NCI-H1417 treated with DMSO at 0.1 percent for 48 hours (cell line): ENCODE measurements around the gene TNFAIP8L1.
"Not testable (repeated sequence)": the region's sequence is repeated elsewhere in the genome, so short reads cannot be mapped to it uniquely, and the experiment has no call there.

ENCODE experiments used
- DNase-seq: peaks from one replicate; lab custom pipeline; 2025; lab: John Stamatoyannopoulos, UW

Gene TNFAIP8L1

DNA sequence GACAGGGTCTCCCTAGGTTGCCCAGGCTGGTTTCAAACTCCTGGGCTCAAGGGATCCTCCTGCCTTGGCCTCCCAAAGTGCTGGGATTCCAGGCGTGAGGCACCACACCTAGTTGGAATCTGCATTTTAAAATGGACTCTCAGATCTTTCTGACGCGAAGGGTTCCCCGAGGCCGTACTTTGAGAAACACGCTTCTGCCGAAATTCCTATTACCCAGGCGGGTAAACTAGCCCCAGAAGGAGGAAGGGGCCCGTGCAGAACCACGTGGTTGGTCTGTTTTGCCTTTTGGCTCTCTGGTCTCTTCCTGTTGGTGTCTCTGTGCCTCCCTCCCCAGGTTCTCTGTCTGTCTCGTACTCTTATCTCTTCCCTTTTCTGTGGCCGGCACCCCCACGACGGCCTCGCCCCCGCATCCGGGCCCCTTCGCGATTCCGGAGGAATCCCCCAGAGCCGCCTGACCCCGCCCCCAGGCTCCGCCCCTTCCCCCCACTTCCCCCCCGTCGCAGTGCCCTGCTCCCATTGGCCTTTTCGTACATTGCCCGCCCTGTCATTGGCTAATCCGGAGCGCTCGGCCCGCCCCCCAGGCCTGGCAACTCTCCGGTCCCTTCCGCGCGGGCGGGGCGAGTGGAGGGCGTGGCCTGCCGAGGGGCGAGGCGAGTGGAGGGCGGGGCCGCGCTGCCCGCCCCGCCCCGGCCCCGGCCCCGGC, at the start of gene TNFAIP8L1:
Gene TNFAIP8L1, plus strand, starts transcription at position 689 of the 703 bp plus-strand sequence. CDS start 12,354 bp downstream, outside the sequence.
- DNase-seq = peak; percentile 78

GRCh38 chr19:4589579-4590410, 49.5 kb upstream of the TNFAIP8L1 start:
- no peak for DNase-seq

DNA sequence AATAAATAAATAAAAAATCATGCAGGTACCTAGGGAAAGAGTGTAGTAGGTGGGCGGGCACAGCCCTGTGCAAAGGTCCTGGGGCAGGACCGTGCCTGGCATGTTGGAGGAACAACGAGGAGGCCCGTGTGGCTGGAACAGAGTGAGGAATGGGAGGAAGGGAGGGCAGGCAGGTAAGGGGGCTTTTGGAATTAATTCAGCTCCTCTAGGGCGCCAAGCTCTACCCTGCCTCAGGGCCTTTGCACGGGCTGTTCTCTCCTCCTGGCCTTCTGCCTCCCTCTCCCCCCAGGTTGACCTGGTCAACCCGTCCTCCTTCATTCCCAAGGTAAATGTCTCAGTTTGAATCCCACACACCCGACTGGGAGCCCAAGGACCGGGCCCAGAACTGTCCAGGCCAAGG, 48.8 kb upstream of the TNFAIP8L1 start:
- no peak for DNase-seq

DNA sequence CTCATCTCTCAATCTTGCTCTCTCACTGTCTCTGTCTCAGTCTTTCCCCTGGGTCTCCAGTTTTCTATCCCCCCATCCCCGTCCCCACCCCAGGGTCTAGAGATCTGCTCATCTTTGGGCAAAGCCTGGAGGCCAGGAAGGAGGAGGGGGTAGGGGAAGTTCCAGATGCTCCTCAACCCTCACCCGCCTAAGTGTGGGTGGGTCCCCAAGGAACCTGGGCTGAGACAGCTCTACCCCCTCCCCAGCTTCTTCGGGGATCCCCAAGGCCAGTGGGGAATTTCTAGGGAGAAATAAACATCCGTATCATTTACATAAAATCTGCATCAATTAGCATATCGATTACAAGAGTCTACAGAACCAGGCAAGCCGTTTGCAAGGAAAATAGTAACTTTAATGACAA, 48.0 kb upstream of the TNFAIP8L1 start:
- no peak for DNase-seq

- no peak for DNase-seq
These were observed 46.9 kb upstream of the TNFAIP8L1 start for GRCh38 chr19:4592445-4592844.

DNA sequence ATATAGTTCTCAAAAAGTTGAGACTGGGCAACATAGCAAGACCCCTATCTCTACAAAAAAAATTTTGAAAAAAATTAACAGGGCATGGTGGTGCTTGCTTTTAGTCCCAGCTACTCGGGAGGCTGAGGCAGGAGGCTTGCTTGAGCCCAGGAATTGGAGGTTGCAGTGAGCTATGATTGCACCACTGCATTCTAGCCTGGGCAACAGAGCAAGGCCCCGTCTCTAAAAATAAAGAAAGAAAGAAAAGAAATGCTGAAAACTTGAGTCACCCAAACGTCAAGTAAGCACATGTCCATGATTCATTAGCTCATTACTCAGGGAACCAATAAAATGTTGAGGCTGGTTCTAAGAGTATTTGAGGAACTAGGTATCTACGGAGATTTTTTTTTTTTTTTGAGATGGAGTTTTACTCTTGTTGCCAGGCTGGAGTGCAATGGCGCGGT, 45.9 kb upstream of the TNFAIP8L1 start:
- DNase-seq = no peak

DNA sequence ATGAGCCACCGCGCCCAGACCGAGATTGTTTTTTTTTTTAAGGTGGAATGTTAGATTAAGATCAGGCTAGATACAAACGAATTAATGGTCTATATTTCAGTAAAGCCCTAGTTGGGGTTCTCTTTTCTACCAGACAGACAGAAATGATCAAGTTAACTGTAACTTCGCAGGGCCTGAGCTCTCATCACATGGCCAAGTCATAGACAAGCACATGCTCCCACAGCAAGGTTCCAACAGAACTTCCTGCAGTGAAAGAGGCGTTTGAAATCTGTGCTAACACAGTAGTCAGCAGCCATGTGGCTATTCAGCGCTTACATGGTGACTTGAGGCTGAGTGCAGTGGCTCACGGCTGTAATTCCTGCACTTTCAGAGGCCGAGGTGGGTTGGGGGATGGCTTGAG, 45.1 kb upstream of the TNFAIP8L1 start:
- no peak for DNase-seq

DNA sequence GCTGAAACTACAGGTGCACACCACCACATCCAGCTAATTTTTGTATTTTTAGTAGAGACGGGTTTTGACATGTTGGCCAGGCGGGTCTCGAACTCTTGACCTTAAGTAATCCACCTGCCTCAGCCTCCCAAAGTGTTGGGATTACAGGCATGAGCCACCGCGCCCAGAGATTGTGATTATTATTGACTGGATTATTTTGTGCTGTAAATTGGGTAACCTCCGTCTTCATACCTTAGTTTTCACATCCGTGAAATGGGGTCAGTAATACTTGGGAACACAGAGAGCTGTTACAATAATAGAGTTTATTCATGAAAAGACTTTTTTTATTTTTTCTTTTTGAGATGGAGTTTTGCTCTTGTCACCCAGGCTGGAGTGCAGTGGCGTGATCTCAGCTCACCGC, 44.2 kb upstream of the TNFAIP8L1 start:
- DNase-seq = not testable (repeated sequence)

- DNase-seq = no peak
These were observed 43.0 kb upstream of the TNFAIP8L1 start for GRCh38 chr19:4596033-4596904.

- no peak for DNase-seq
These were observed 41.9 kb upstream of the TNFAIP8L1 start for GRCh38 chr19:4597278-4597974.

GRCh38 chr19:4597975-4598671, 41.2 kb upstream of the TNFAIP8L1 start:
- DNase-seq = no peak

DNA sequence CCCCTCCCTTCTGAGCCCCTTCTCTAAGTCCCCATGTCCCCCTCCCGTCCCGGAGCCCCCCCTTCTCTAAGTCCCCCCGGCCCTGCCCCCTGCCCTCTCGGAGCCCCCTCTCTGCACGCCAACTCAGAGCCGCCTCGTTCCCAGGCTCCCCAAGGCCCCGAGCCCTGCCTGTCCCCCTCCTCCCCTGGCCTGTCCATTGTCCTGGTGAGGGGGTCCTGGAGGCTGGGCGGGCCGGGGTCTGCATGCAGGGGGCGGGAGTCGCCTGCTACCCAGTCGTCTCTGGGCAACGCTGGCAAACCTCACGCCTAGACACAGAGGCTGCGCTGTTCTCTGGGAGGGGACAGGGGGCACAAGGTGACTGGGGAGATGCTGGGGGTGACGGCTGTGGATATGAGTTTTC, 40.6 kb upstream of the TNFAIP8L1 start:
- no peak for DNase-seq

DNA sequence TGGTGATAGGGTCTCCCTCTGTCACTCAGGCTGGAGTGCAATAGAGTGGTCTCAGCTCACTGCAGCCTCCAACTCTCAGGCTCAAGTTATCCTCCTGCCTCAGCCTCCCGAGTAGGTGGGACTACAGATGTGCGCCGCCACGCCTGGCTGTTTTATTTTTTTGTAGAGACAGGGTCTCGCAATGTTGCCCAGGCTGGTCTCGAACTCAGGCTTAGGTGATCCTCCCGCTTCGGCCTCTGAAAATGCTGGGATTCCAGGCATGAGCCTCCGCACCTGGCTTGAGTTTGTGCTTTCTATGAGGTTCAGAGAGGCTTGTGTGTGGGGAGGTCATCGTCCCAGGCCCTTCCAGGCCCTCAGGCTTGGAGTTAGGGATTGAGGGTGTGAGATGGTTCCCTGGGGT, 39.2 kb upstream of the TNFAIP8L1 start:
- DNase-seq = no peak

GRCh38 chr19:4600893-4601292, 38.4 kb upstream of the TNFAIP8L1 start:
- DNase-seq = no peak

DNA sequence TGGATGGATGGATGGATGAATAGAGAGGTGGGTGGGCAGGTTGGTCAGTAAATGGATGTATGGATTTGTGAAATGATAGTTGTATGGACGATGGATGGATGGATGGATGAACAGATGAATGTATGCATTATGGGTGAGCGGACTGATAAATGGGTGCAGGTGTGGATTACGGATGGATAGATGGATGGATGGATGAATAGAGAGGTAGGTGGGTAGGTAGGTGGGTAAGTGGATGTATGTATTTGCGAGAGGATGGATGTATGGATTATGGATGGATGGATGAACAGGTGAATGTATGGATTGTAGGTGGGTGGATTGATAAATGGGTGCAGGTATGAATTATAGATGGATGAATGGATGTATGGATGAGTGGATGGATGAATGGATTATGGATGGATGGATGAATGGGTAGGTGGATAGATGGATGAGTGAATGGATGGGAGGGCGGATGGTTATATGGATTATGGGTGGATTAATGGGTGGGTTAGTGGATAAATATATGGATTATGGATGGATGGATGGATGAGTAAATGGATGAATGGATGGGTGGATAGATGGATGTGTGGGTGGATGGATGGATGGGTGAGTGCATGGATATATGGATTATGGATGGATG, 37.0 kb upstream of the TNFAIP8L1 start:
- no peak for DNase-seq

DNA sequence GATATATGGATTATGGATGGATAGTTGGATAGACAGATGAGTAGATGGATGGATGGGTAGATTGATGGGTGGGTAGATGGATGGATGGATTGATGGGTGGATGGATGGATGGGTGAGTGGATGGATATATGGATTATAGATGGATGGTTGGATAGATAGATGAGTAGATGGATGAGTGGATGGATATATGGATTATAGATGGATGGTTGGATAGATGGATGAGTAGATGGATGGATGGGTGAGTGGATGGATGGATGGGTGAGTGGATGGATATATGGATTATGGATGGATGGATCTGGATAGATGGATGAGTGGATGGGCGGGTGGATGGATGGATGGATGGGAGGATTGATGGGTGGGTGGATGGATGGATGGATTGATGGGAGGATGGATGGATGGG, 36.4 kb upstream of the TNFAIP8L1 start:
- DNase-seq = no peak

DNA sequence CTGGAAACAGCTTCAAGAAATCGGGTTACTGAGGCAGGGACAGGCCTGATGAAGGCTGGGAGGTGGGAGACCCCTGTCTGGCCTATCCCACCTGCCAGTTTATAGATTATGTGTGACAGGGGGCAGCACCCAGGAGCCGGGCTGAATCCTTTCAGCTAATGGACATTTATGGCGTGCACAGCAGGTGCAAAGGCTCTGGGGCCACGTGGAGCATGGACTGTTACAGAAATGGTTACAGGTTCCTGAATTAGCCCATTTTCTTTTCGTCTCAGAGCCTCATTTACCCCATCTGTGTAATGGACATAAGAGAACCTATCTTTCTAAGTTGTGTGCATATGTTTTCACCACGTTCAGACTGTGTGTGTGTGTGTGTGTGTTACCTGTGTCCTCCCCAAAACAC, 34.4 kb upstream of the TNFAIP8L1 start:
- DNase-seq = no peak

DNA sequence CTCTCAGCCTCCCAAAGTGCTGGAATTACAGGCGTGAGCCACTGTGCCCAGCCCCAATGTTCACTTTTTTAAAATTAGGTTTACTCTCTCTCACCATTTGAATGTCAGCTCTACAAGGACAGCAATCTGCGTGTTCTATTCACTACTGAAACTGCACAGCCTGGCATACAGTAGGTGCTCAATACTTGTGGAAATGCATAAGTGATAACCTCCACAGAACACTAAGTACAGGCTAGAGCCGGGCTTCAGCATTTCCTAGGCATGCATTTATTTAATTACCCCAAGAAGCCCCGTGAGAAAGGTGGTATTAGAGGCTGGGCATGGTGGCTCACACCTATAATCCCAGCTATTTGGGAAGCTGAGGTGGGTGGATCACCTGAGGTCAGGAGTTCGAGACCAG, 33.1 kb upstream of the TNFAIP8L1 start:
- DNase-seq = no peak

GRCh38 chr19:4606921-4607678, 32.2 kb upstream of the TNFAIP8L1 start:
- peak; percentile 66 for DNase-seq
